Dendritic cell treated with granulocyte-macrophage colony-stimulating factor and Interleukin-4, amounts not matched to agents 40 ng/mL and 50 ng/mL, for 4 days (primary cell): ENCODE data around the gene CNIH3.
"Not testable (repeated sequence)": the region's sequence is repeated elsewhere in the genome, so short reads cannot be mapped to it uniquely, and the experiment has no call there.

Source experiments
- H3K27ac Mint-ChIP-seq: one replicate; pipeline ENCODE4 v1.8.0; 2022; ENCODE audit warnings: mild to moderate bottlenecking, mixed read lengths
- H3K27me3 Mint-ChIP-seq: one replicate; pipeline ENCODE4 v1.8.0; 2022; ENCODE audit warnings: mild to moderate bottlenecking, mixed read lengths
- H3K36me3 Mint-ChIP-seq: one replicate; pipeline ENCODE4 v1.8.0; 2022; ENCODE audit warnings: low read depth, mixed read lengths
- H3K4me1 Mint-ChIP-seq: one replicate; pipeline ENCODE4 v1.8.0; 2022; ENCODE audit warnings: low read depth, mixed read lengths
- H3K4me3 Mint-ChIP-seq: one replicate; pipeline ENCODE4 v1.8.0; 2022; ENCODE audit warnings: mild to moderate bottlenecking, moderate library complexity, mixed read lengths
- H3K9me3 Mint-ChIP-seq: one replicate; pipeline ENCODE4 v1.8.0; 2022; ENCODE audit warnings: mixed read lengths
- intact Hi-C: fragments of 100-400 bp; cut with micrococcal nuclease; formaldehyde crosslinking; loops from one replicate; pipeline ENCODE4 v1.15.0; 2022

Gene CNIH3

DNA sequence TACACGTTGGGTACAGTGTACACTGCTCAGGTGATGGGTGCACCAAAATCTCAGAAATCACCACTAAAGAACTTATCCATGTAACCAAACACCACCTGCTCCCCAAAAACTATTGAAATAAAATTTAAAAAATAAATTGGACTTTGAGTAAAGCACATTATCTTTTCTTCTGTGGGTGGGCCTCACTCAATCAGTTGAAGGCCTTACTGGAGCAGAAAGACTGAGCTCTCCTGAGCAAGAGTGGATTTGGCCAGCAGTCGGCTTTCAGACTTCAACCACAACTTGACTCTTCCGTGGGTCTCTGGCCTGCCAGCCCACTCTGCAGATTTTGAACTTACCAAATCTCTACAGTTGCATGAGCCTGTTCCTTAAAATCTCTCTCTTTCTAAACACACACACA, 78.9 kb downstream of the CNIH3 start:
- no peaks in the 10 kb centered on the region for H3K36me3 Mint-ChIP-seq
- intact Hi-C loops: no loop called here
- no peak overlapping the region for H3K27ac Mint-ChIP-seq
- H3K9me3 Mint-ChIP-seq: no peaks in the 10 kb centered on the region
- H3K4me1 Mint-ChIP-seq: no peaks in the 10 kb centered on the region
- H3K27me3 Mint-ChIP-seq: peaks cover 2% of the 10 kb centered on the region
- no peak overlapping the region for H3K4me3 Mint-ChIP-seq

GRCh38 chr1:224696021-224696420, 79.9 kb downstream of the CNIH3 start:
- Mint-ChIP-seq H3K27ac (no peak overlapping the region), H3K4me1 (no peaks in the 10 kb centered on the region), H3K9me3 (no peaks in the 10 kb centered on the region), H3K4me3 (no peak overlapping the region), H3K36me3 (no peaks in the 10 kb centered on the region), H3K27me3 (peaks cover 2% of the 10 kb centered on the region)
- intact Hi-C loops: no loop called here

GRCh38 chr1:224696891-224697765, 81.0 kb downstream of the CNIH3 start:
- Mint-ChIP-seq H3K4me3 (no peak overlapping the region), H3K27ac (no peak overlapping the region), H3K36me3 (no peaks in the 10 kb centered on the region), H3K27me3 (peaks cover 2% of the 10 kb centered on the region), H3K9me3 (no peaks in the 10 kb centered on the region), H3K4me1 (no peaks in the 10 kb centered on the region)
- intact Hi-C loops: no loop called here

DNA sequence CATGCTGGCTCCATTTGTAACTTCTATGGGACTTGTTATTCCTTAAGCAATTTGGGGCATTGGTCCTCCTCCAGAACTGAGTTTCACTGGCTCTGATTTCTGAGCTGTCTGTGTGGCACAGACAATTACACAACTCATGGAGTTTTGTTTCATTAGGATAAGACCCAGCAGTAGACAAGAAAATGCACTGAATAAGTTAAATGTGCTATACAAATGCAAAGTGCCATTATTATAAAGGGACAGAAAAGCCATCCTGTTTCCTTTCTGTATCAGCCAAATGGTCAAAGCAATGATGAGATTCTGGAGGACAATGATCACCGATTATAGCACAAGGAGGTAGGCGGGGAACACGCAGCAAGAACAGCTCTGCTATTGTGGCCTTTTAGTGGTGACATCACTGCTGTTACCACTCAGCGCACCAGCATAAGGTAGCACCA, 81.9 kb downstream of the CNIH3 start:
- Mint-ChIP-seq H3K36me3 (no peaks in the 10 kb centered on the region), H3K4me3 (no peak overlapping the region), H3K4me1 (no peaks in the 10 kb centered on the region), H3K9me3 (no peaks in the 10 kb centered on the region), H3K27me3 (peaks cover 2% of the 10 kb centered on the region), H3K27ac (no peak overlapping the region)
- intact Hi-C loops: no loop called here

- no peaks in the 10 kb centered on the region for H3K4me1 Mint-ChIP-seq
- no peaks in the 10 kb centered on the region for H3K9me3 Mint-ChIP-seq
- H3K4me3 Mint-ChIP-seq: no peak overlapping the region
- peaks cover 8% of the 10 kb centered on the region for H3K27me3 Mint-ChIP-seq
- intact Hi-C loops: loop anchor here (5.0 kb wide), 1 partner anchor 151 kb away; no protein-coding TSS in a partner anchor
- no peak overlapping the region for H3K27ac Mint-ChIP-seq
- H3K36me3 Mint-ChIP-seq: no peaks in the 10 kb centered on the region
Measured at GRCh38 chr1:224700918-224701531, 84.9 kb downstream of the CNIH3 start.

DNA sequence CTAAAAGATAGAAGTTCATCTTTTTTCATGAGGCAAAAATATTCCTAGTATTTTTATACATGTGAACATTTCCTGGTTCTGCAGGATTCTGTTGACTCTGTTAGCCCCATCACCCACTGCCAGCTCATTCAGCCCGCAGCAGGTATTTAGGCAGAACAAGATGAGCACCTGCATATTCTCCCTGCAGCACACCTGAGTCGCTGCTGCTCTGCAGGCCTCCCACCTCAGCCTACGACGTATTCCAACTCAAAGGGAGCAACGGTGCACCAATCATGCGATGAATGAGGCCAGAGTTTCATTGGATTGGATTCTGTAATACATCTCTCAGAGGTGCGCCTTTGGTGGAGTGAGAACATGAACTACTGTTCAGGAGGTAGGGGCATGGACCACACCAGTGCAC, 87.6 kb downstream of the CNIH3 start:
- H3K27ac Mint-ChIP-seq: no peak overlapping the region
- H3K4me1 Mint-ChIP-seq: peaks cover 11% of the 10 kb centered on the region
- intact Hi-C loops: loop anchor here (5.0 kb wide), 1 partner anchor 149 kb away; no protein-coding TSS in a partner anchor
- no peaks in the 10 kb centered on the region for H3K9me3 Mint-ChIP-seq
- peaks cover 8% of the 10 kb centered on the region for H3K27me3 Mint-ChIP-seq
- H3K36me3 Mint-ChIP-seq: no peaks in the 10 kb centered on the region
- H3K4me3 Mint-ChIP-seq: no peak overlapping the region

- Mint-ChIP-seq H3K4me3 (no peak overlapping the region), H3K27me3 (peaks cover 8% of the 10 kb centered on the region), H3K36me3 (no peaks in the 10 kb centered on the region), H3K4me1 (peaks cover 11% of the 10 kb centered on the region), H3K9me3 (no peaks in the 10 kb centered on the region), H3K27ac (no peak overlapping the region)
- intact Hi-C loops: loop anchor here (5.0 kb wide), 1 partner anchor 148 kb away; no protein-coding TSS in a partner anchor
Measured at GRCh38 chr1:224704107-224704735, 88.1 kb downstream of the CNIH3 start.

- no peak overlapping the region for H3K27ac Mint-ChIP-seq
- no peaks in the 10 kb centered on the region for H3K9me3 Mint-ChIP-seq
- peaks cover 11% of the 10 kb centered on the region for H3K4me1 Mint-ChIP-seq
- H3K4me3 Mint-ChIP-seq: no peak overlapping the region
- intact Hi-C loops: no loop called here
- H3K36me3 Mint-ChIP-seq: no peaks in the 10 kb centered on the region
- peaks cover 8% of the 10 kb centered on the region for H3K27me3 Mint-ChIP-seq
Measured at GRCh38 chr1:224705578-224705977, 89.5 kb downstream of the CNIH3 start.

GRCh38 chr1:224707843-224708725, 92.0 kb downstream of the CNIH3 start:
- peak overlapping the region; percentile 21 for H3K27ac Mint-ChIP-seq
- no peaks in the 10 kb centered on the region for H3K36me3 Mint-ChIP-seq
- no peaks in the 10 kb centered on the region for H3K9me3 Mint-ChIP-seq
- H3K4me1 Mint-ChIP-seq: peaks cover 11% of the 10 kb centered on the region
- H3K4me3 Mint-ChIP-seq: no peak overlapping the region
- intact Hi-C loops: no loop called here
- H3K27me3 Mint-ChIP-seq: peaks cover 10% of the 10 kb centered on the region

DNA sequence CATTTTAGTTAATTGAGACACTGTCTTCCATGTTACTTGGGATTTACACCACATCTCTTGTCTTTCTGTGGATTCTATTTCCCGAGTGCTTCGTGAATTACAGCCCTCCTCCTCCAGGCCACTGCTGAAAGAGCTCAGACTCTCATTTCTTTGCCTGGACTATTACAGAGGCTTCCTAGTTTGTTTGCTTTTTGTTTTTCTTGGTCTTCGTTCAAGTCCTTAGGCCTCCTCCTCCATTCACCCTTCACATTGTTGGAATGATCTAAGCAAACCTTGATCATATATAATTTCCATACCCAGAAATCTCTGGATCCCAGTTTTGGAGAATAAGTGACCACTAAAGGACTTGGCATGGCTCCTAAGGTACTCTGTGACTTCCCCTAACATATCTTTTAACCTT, 94.1 kb downstream of the CNIH3 start:
- H3K27ac Mint-ChIP-seq: no peak overlapping the region
- H3K4me3 Mint-ChIP-seq: no peak overlapping the region
- intact Hi-C loops: no loop called here
- H3K9me3 Mint-ChIP-seq: no peaks in the 10 kb centered on the region
- H3K36me3 Mint-ChIP-seq: no peaks in the 10 kb centered on the region
- peaks cover 7% of the 10 kb centered on the region for H3K27me3 Mint-ChIP-seq
- H3K4me1 Mint-ChIP-seq: peaks cover 11% of the 10 kb centered on the region

- H3K27ac Mint-ChIP-seq, H3K27me3 Mint-ChIP-seq, intact Hi-C loops, H3K9me3 Mint-ChIP-seq, H3K36me3 Mint-ChIP-seq, H3K4me3 Mint-ChIP-seq: not testable (repeated sequence)
- H3K4me1 Mint-ChIP-seq: peaks cover 11% of the 10 kb centered on the region
Measured at GRCh38 chr1:224711231-224711756, 95.2 kb downstream of the CNIH3 start.

GRCh38 chr1:224711876-224712275, 95.8 kb downstream of the CNIH3 start:
- Mint-ChIP-seq H3K9me3 (no peaks in the 10 kb centered on the region), H3K27ac (no peak overlapping the region), H3K27me3 (peaks cover 3% of the 10 kb centered on the region), H3K36me3 (no peaks in the 10 kb centered on the region), H3K4me1 (peaks cover 11% of the 10 kb centered on the region), H3K4me3 (no peak overlapping the region)
- intact Hi-C loops: no loop called here

- H3K4me3 Mint-ChIP-seq: no peak overlapping the region
- H3K27me3 Mint-ChIP-seq: peaks cover 2% of the 10 kb centered on the region
- no peaks in the 10 kb centered on the region for H3K36me3 Mint-ChIP-seq
- intact Hi-C loops: no loop called here
- peaks cover 5% of the 10 kb centered on the region for H3K4me1 Mint-ChIP-seq
- H3K9me3 Mint-ChIP-seq: no peaks in the 10 kb centered on the region
- no peak overlapping the region for H3K27ac Mint-ChIP-seq
Measured at GRCh38 chr1:224713228-224713627, 97.1 kb downstream of the CNIH3 start.
